ENCODE data around the gene PHF11.

PHF11 gene

DNA sequence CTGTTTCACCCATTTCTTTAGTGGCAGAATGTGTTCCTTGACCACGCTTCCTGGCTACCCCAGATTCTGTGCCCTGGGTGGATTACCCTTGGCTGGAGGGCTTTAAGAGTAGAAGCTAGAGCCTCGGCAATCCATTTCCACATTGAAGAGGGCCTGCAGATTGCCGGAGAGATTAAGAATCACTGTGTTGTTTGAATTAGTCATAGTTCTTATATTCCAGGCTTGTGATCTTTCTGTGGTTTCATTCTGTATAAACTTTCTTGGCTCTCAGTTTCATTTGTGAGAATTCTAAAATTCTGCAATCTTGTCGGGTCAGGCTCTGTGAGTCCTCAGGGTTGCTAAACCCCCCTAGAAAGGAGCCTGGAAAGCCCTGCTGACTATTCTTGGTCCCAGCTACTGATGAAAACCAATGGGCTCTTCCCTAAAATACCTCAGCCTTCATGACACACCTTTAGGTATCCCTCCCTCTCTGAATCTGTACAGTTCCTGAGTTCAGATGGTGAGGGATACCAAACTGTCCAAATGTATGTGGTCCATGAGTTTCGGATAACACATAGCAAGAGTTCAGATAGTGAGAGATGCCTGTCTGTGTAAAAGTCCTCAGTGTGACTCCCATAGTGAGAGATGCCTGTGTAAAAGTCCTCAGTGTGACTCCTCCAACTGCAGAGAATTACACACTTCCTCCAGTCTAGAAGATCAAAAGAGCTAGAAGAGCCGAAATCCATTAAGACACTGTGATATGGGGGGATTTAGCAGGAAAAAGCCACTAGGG, 4.3 kb downstream of the PHF11 start:
- DNase-seq: no peak

DNA sequence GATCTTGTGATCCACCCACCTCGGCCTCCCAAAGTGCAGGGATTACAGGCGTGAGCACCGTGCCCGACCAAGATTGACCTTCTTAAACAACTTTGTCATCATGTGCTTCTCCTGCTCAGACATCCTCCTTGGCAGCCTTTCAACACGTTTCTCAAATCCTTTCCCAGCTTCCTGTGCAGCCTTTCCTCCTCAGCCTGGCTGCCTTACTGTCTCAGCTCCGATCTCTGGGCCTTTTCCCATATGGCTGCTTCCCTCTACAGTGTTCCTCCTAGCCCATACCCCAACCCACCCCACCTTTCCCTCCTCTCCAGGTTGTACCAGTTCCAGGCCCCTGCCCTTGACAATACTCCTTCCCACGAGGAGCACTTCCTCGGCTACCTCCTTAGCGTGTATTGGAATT, 7.2 kb downstream of the PHF11 start:
- no peak for DNase-seq

DNA sequence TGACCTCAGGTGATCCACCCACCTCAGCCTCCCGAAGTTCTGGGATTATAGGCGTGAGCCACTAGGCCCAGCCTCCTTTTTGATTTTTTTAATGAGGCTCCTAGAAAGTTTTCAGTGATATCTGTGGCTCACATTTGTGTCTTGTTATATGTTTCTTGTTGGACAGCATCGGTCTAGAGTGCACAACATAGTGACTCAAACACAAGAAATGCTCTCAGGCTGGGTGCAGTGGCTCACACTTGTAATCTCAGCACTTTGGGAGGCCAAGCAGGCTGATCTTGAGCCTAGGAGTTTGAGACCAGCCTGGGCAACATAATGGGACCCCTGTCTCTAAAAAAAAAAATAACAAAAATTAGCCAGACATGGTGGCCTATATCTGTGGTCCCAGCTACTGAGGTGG, 8.2 kb downstream of the PHF11 start:
- DNase-seq: no peak

DNA sequence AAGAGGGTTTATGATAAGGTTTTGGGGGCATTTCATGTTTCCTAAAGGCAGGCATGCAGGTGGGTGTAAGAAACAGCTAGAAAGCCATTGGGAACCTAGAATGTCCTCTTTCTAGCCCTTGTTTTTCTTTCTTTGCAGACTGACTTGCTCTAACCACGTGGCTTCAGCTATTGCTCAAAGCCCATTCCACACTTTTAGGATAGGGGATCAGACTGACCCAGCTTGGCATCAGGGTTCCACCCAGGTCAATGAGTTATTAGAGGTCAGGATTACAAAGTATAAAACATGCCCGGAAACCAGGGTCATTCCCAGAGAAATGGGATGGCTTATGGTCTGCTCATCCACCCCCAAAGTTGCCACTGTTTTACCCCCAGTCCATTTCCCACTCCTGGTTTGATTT, 16.8 kb downstream of the PHF11 start:
- DNase-seq: no peak

DNA sequence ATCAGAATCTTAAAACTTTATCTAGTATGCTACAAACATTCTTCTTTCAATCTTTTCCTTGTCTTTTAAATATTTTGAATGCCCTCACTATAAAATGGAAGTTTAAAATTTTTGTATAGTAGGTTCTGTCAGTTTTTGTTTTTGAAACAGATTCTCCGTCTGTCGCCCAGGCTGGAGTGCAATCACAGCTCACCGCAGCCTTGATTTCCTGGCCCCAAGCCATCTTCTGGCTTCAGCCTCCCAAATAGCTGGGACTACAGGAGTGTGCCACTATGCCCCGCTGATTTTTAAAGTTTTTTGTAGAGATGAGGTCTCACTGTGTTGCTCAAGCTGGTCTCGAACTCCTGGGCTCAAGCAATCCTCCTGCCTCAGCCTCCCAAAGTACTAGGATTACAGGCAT, 20.7 kb downstream of the PHF11 start:
- no peak for DNase-seq

DNA sequence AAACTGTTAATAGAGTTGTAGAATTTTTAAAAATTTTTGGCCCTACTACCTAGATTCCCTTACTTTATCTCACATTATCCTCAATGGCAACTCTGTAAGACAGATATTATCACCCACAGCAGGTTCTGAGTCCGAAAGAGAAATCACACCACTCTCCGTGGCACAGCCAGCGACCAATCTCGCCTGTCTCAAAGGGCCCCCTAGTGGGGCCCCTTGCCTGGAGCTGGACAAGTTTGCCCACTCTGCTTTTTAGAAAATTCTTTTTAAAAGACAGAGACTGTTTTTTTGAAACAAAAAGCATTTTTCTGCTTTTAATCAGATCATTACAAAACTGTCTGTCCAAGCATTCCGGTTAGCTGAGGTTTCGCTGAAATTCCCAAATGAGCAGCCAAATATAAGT, 21.7 kb downstream of the PHF11 start:
- no peak for DNase-seq

DNA sequence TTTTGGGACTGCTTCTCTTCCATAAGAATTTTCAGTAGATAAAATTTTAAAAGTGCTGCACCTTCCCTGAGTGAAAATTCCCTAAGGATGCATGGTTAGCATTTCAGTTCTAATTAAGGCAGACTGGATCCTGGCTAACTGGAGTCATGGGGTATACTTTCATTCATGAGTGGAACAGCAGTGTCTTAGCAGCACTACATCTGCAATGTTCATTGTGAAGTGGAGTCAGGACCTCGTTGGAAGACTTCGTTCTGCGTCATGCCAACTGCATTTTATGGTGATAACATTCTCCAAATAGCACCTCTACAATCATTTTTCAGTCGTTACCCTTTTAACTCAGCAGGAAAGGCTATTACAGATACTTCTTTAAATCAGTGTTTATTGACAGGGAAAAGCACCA, 25.5 kb downstream of the PHF11 start:
- no peak for DNase-seq

DNA sequence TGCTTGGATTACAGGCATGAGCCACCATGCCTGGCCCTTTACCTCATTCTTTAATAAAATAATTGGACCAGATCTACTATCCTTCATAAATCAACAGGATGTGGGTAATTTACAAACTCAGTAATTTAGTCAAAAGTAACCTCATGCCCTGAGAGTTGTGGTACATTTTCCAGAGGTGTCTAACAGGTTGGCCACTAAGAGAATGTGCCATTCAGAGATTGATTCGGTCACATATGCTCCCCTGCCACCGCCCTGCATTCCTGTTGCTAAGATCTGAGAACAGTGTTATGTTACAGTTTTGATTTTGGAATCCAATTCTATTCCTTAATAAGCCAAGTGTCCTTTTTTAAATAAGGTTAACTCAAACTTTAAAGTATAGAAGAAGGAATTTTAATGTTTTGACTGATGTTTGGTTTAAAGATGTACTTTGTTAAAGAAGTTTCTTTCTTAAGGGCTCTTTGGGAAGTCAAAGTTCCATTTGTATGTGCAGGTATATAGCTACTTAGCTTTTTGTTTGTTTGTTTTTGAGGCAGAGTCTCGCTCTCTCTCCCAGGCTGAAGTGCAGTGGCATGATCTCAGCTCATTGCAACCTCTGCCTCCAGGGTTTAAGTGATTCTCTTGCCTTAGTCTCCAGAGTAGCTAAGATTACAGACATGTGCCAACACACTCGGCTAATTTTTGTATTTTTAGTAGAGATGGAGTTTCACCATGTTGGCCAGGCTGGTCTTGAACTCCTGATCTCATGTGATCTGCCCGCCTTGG, 29.2 kb downstream of the PHF11 start:
- no peak for DNase-seq

DNA sequence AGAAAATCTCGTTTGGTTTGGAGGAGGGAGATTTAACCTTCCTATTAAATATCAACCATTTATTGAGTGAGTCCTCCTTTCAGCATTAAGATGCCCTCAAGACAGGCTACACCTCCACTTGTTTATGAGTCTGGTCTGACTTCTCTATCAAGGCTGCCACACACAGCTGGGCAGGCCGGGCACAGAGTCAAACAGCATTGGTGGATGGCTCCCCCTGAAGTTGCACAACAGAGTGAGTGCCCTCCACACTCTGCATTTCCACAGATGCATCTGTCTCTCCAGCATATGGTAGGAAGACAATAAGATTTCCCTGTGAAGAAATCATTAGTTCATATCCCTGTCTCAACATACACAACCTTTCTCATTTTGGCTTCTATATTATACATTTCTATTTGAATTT, 31.4 kb downstream of the PHF11 start:
- no peak for DNase-seq

DNA sequence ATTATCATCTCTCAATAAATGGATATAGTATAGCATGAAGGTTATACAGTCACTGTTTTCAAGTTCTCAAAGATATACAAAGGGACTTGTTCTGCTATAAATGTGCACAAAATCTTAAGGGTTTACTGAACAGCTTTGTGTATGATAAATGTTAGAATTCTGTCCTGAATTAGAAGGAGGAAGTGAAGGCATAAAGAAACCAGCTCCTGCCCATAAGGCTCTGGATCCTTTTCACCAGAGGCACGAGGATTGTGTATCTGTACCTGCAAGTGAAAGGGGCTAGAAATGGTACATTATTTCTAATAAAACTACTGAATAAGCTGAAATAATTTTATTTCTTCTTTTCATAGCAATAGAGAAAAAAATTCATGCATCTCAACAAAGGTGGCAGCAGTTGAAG, 32.4 kb downstream of the PHF11 start:
- no peak for DNase-seq

DNA sequence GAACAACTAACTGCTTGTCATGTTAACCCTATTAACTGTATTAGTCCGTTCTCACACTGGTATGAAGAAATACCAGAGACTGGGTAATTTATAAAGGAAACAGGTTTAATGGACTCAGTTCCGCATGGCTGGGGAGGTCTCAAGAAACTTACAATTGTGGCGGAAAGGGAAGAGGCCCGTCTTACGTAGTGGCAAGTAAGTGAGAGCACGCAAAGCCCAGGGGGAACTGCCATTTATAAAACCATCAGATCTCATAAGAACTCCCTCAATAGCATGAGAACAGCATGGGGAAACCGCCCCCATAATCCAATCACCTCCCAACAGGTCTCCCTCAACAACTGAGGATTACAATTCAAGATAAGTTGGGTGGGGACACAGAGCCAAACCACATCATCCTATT, 34.7 kb downstream of the PHF11 start:
- no peak for DNase-seq

DNA sequence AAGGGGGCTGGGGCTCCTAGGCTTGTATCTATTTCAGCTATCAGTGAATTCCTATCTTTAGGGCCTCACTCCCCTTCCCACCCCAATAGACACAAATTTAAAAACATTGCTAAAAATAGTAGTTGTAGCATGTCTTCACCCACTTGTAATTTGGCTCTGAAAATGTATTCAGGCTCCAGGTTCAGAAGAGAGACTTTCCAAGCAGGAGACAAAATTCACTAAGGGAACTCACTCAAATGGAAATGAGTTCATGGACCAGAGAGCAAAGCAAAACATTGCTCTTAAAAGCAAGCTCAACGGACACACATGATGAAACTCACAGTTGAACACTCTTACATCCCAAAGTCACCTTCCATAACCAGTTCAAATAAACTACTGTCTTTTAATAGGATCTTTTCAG, 36.8 kb downstream of the PHF11 start:
- no peak for DNase-seq

DNA sequence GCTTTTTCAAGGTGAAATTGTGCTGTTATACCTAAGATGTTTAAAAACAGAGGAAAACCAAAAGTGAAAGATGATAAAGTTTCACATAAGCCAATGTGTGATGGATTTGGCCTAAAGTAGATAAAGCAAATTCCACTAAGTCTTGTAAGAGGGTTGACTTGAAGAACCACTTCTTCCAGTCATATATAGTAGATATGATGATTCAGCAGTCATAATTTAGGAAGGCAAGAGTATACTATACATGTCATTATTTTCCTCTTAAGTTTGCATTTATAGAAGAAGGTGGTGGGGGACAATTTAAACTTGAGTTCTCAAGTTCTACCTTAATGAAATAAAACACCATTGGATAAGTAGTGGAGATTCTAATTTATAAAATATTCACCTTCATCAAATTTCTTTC, 37.3 kb downstream of the PHF11 start:
- no peak for DNase-seq

DNA sequence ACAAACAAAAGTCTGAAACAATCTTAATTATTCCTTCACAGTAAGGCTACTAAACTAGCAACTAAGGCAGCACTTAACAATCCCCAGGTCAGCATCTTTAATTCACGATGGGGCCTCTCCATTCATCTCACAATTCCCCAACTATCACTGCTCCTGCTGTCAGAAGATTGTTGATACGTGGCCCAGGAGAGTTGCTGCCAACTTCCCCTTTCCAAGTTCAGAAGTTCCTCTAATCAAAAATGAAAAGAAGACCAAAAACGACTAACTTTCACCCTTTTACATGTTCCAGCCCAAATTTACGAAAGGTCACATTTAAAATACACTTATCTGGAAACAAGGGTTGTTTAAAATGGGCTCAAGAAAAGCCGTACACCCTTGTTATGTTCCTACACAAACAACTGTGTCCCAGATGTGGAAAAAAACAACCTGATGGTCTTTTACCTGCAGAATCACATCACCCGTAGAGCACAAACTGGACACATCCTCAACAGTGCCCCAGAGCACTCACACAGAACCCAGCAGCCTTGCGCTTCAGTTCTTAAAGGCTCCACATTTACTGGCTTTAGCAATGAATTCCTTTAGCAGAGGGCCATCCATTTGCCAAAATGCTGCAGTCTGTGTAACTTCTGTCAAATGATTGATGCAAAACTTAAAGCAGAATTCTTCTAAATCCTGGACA, 38.0 kb downstream of the PHF11 start:
- DNase-seq: no peak

DNA sequence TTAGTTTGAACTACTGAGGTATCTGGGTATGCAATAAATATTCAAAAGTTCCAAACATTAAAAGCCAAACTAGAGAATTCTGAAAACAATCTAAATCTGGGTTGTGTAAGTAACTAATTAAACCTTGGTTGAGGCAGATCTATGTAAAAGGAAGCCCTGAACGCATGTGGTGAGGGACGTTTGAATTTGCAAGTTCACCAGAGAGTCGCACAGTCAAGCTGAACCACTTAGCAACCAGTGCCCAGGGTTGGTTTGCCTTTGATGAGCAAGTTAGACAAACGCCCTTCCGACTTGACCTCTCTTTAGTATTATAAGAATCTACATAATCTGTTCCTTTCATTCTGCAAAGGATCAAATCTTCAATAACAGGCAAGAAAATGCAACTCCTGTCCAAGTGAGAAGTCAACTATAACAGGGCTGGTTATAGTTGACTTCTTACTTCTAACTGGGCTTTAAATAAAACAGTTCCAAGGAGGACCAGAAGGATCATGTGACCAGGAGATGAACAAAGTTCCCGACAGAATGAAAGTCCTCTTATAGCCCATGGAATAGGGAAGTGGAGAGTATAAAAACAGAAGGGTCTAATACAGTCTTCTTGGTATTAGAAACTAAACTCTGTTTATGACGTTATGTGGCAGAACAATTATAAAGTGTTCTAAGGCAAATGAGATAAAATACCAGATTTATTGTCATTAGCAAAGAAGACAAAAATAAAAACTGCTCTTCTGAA, 40.6 kb downstream of the PHF11 start:
- no peak for DNase-seq

DNA sequence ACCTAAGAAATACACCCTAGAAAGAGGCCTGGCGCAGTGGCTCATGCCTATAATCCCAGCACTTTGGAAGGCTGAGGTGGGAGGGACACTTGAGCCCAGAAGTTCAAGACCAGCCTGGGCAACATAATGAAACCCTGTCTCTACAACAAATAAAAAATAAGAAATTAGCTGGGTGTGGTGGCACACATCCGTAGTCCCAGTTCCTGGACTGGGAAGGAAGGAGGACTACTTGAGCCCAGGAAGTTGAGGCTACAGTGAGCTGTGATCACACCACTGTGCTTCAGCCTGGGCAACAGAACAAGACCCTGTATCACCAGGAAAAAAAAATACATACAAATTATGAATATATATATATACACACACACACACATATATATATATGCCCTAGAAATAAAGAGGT, 42.7 kb downstream of the PHF11 start:
- DNase-seq: no peak

DNA sequence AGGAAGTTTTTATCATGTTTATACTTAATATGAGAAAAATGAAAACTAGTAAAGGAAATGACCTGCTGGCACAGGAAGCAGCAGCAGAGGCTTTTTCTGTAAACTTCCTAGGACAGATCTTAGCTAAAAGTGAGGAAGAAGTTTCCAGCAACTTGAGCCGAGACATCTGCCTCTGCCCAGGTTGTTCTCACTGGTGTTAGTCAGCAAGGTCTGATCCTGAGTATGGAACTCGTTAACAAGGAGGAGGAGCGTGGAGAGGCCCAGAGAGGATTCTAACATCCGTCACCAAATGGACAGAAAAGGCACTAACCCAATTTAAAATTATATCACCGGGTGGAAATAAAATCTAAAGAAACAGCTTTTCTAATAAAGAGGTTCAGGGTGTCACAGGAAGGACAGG, 43.6 kb downstream of the PHF11 start:
- DNase-seq: no peak

DNA sequence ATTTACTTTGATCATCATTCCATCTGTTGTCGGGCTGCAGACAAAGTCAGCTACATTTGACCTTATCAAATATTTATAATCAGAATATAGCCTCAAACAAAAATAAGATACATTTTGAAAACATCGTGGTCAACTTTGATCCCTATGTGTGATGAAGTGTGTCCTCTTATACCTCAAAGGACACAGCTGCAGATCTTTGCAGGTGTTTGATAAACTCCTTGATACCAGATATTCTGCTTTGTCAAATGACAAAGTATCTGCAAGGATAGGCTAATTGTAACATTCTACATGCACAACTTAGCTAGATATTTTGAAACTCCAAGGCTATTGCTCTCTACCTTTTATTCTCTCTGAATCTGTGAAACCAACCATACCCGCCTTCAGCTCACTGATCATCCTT, 44.0 kb downstream of the PHF11 start:
- no peak for DNase-seq

DNA sequence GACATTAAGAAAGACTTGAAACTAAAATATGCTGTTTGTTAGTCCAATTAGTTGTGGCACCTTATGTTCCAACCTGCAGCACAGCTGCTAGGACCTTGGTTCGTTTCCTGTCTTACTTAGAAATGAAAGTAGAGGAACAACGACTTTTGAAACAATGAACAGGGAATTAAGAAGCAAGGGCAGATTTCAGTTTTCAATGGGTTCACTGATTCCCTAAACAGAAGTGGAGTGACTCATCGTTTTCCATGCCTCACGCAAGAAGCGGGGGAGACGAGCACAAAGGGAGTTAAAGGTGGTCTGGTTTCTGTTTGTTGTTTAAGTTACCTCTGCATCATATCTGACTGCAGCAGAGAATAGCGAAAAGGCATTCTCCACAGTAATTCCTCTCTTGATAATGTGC, 44.8 kb downstream of the PHF11 start:
- DNase-seq: no peak

DNA sequence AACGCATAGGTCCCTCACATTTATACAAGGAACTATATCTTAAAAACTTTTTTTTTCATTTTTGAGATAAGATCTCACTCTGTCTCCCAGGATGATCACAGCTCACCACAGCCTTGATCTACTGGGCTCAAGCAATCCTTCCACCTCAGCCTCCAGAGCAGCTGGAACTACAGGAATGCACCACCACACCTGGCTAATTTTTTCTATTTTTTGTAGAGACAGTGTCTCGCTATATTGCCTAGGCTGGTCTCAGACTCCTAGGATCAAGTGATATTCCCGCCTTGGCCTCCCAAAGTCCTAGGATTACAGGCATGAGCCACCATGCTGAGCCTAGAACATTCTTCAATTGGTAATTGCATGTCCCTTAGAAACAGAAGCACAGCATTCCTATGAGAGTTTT, 47.9 kb downstream of the PHF11 start:
- DNase-seq: no peak

DNA sequence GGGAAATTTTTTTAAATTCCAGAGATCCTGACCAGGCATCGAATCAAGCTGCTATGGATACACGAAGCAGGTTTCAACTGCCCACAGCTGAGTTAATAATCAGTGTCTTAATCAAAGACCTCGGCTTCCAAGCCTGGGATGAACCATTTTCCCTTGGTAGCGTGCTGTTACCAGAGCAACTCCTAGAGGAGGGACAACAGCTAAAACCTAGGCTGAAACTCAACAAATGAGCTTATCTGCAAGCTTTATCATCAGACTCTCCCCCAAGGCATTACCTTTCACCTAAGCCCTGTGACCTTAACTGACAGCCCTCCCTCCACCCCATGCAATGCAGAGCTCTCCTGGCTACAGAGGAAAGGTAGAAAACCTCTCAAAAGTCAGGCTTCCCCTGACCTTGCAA, 49.9 kb downstream of the PHF11 start:
- DNase-seq: no peak

DNA sequence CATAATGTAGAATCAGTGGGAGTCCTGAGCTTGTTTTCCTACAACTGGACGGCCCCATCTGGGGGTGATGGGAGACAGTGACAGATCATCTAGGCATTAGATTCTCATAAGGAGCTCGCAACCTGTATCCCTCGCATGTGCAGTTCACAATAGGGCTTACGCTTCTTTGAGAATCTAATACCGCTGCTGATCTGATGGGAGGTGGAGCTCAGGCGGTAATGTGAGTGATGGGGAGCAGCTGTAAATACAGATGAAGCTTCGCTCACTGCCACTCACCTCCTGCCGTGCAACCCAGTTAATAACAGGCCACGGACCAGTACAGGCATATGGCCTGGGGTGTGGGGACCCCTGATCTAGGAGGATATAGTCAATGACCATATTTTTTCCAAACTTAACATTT, 50.8 kb downstream of the PHF11 start:
- no peak for DNase-seq

DNA sequence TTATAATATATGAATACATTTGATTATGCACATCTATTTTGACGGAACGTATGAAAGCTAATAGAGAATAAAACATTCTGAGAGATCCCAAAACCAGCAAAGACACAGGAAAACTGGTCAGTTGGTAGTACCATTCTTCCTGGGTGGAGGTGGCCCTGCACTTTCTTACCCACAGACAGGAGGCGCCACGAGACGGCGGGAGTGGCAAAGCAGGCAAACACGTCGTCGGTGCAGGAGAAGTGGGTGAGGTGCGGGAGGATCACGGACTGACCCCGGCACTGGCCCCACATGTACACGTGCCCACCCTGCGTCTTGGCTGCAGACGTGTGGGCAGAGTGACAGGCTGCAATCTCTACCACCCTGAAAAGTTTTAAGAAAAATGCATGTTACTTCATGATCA, 53.5 kb downstream of the PHF11 start:
- no peak for DNase-seq

Measured in SHP77 treated with DMSO at 0.1 percent for 48 hours (cell line).